Measurements from ENCODE around the gene CADM2. TPM values are rescaled to one million over a fixed set of nuclear protein-coding genes. Genes with fewer than 3 reads are reported as not detected.
A peak's percentile ranks its signal among the peaks of the same experiment; 100 is the strongest.
"Not testable (repeated sequence)": the region's sequence is repeated elsewhere in the genome, so short reads cannot be mapped to it uniquely, and the experiment has no call there.

CADM2 gene
- total RNA-seq (2022), result not detected in 2 replicates
- Bru-seq, nascent RNA, result percentile 7 among the genes with signal in this experiment
- percentile 6 among the genes with signal in this experiment for BruChase-seq, experiment 1, labeled RNA remaining after a 6-hour chase
- percentile 9 among the genes with signal in this experiment for BruChase-seq, experiment 2, labeled RNA remaining after a 2-hour chase
- long read RNA-seq, result 0 reads

DNA sequence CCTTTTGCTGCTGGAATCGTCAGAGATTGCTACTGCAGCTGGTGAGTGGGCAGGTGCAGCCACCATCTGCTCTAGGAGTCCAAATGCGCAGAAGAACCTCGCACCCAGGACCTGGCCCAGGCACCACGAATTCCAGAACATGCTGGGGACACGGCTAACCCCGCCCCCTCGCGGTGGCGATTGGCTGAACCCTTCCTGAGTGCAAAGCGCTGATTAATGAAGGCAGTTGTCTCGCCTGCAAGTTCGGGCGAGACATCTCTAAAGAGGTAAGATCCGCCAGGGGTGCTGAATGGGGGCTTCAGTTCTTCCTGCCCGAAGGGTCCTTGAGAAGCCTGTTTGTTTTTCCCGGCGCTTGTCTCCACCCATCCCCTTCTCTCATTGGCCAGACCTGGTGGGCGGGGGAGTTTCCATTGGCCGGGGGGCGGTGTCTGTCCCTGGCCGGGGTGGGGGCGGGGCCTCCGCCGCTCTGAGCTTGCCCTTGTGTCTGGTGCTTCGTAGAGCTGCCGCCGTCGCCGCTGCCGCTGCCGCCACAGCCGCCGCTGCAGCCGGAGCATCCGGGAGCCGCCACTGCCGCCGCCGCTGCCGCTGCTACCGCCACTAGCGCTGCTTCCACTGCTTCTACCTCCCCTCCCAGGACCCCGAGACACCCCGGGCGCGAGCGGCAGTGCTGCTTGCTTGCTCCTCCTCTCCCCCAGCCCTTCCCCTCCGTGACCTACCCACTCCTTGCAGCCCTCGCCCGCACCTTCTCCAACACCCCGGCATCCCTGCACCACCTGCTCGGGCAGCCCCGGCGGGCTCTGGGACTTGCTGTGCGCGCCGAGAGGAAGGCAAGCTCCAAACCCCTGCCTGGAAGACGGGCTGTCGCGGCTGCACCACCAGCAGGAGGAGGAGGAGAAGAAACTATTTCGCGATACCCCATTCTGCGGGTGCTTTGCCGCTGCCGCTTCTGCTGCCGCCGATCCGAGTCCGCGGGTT, at the start of gene CADM2:
Gene CADM2 (plus strand): TSS at position 495 of the 975 bp plus-strand sequence.
- POLR2A ChIA-PET, result no interaction called here
- Mint-ChIP-seq H3K4me1 (ENCODE audit: insufficient read depth, unreplicated experiment) (peaks cover 8% of the 10 kb centered on the region), H3K9me3 (ENCODE audit: unreplicated experiment) (no peaks in the 10 kb centered on the region), H3K27me3 (ENCODE audit: insufficient read depth, unreplicated experiment) (peaks cover 87% of the 10 kb centered on the region), H3K27ac (ENCODE audit: low read depth, unreplicated experiment) (no peak within 1 kb of the TSS), H3K4me3 (ENCODE audit: unreplicated experiment) (peak within 1 kb of the TSS; percentile 88), H3K36me3 (ENCODE audit: insufficient read depth, unreplicated experiment) (no peaks in the 10 kb centered on the region)
- TF ChIP-seq, protein P1, sequence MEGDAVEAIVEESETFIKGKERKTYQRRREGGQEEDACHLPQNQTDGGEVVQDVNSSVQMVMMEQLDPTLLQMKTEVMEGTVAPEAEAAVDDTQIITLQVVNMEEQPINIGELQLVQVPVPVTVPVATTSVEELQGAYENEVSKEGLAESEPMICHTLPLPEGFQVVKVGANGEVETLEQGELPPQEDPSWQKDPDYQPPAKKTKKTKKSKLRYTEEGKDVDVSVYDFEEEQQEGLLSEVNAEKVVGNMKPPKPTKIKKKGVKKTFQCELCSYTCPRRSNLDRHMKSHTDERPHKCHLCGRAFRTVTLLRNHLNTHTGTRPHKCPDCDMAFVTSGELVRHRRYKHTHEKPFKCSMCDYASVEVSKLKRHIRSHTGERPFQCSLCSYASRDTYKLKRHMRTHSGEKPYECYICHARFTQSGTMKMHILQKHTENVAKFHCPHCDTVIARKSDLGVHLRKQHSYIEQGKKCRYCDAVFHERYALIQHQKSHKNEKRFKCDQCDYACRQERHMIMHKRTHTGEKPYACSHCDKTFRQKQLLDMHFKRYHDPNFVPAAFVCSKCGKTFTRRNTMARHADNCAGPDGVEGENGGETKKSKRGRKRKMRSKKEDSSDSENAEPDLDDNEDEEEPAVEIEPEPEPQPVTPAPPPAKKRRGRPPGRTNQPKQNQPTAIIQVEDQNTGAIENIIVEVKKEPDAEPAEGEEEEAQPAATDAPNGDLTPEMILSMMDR (IDR thresholded peaks at IDR 0.05; ENCODE audit: unreplicated experiment), result peak; percentile 23
- no TSS peak for BruUV-seq (replicated peaks)
- CTCF ChIA-PET, result interaction anchor here (0.7 to 1.9 kb wide), 2 partner anchors 37 to 411 kb away, joined by 3 to 8 read pairs; no protein-coding TSS in a partner anchor
- DNase-seq (ENCODE audit: unreplicated experiment), result peak; percentile 90
- intact Hi-C loops (cut with micrococcal nuclease), result loop anchor here (10.0 kb wide), 1 partner anchor 414 kb away; no protein-coding TSS in a partner anchor

DNA sequence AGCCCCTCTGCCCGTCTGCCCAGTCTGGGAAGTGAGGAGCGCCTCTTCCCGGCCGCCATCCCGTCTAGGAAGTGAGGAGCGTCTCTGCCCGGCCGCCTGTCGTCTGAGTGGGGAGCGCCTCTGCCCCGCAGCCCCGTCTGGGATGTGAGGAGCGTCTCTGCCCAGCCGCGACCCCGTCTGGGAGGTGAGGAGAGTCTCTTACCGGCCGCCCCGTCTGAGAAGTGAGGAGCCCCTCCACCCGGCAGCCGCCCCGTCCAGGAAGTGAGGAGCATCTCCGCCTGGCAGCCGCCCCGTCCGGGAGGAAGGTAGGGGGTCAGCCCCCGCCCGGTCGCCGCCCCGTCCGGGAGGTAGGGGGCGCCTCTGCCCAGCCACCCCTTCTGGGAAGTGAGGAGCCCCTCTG, 40.2 kb upstream of the CADM2 start:
- DNase-seq (ENCODE audit: unreplicated experiment); CTCF ChIA-PET; intact Hi-C loops (cut with micrococcal nuclease); H3K27me3 Mint-ChIP-seq (ENCODE audit: insufficient read depth, unreplicated experiment); POLR2A ChIA-PET; H3K36me3 Mint-ChIP-seq (ENCODE audit: insufficient read depth, unreplicated experiment); H3K27ac Mint-ChIP-seq (ENCODE audit: low read depth, unreplicated experiment); BruUV-seq (replicated peaks); H3K4me3 Mint-ChIP-seq (ENCODE audit: unreplicated experiment); H3K4me1 Mint-ChIP-seq (ENCODE audit: insufficient read depth, unreplicated experiment): not testable (repeated sequence)
- peaks cover 19% of the 10 kb centered on the region for H3K9me3 Mint-ChIP-seq (ENCODE audit: unreplicated experiment)

DNA sequence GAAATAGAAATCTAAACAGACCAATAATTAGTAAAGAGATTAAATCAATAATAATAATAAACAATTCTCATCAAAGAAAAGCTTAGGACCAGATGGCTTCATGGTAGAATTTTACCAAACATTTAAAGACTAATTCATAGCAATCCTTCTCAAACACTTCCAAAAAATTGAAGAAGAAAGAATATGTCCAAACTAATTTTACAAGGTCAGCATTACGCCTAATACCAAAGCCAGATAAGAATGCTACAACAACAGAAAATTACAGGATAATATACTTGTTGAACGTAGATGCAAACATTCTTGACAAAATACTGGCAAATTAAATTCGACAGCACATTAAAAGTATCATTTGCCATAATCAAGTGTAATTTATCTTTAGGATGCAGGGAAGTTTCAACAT, 36.1 kb upstream of the CADM2 start:
- TF ChIP-seq, protein P1 (IDR thresholded peaks at IDR 0.05; ENCODE audit: unreplicated experiment), result no peak
- BruUV-seq (replicated peaks), result no TSS peak
- ChIA-PET CTCF (no interaction called here), POLR2A (no interaction called here)
- peaks cover 17% of the 10 kb centered on the region for H3K9me3 Mint-ChIP-seq (ENCODE audit: unreplicated experiment)
- H3K27ac Mint-ChIP-seq (ENCODE audit: low read depth, unreplicated experiment), result no peak overlapping the region
- intact Hi-C loops (cut with micrococcal nuclease), result no loop called here
- H3K36me3 Mint-ChIP-seq (ENCODE audit: insufficient read depth, unreplicated experiment), result no peaks in the 10 kb centered on the region
- H3K4me1 Mint-ChIP-seq (ENCODE audit: insufficient read depth, unreplicated experiment), result no peaks in the 10 kb centered on the region
- H3K27me3 Mint-ChIP-seq (ENCODE audit: insufficient read depth, unreplicated experiment), result no peaks in the 10 kb centered on the region
- DNase-seq (ENCODE audit: unreplicated experiment), result no peak
- H3K4me3 Mint-ChIP-seq (ENCODE audit: unreplicated experiment), result no peak overlapping the region

DNA sequence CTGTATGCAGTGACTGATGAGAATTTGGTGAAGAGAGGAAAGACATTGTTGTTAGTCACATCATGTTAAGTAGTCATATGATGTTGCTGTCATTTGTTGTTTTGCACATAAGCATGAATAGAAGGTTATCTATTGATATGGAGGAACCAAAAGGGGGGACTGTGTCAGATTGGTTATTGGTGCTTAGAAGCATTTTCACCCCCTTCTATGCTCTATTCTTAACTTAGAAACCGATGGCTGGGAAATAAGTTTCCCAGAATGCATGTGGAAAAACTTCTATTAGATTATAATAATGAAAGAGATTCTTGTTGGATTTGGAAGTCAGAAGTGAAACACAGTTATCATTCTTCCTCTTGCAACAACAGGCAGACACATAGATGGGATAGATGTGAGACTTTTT, 33.2 kb upstream of the CADM2 start:
- intact Hi-C loops (cut with micrococcal nuclease), result no loop called here
- no peaks in the 10 kb centered on the region for H3K36me3 Mint-ChIP-seq (ENCODE audit: insufficient read depth, unreplicated experiment)
- no peak overlapping the region for H3K4me3 Mint-ChIP-seq (ENCODE audit: unreplicated experiment)
- ChIA-PET POLR2A (no interaction called here), CTCF (no interaction called here)
- TF ChIP-seq, protein P1 (IDR thresholded peaks at IDR 0.05; ENCODE audit: unreplicated experiment), result no peak
- DNase-seq (ENCODE audit: unreplicated experiment), result no peak
- H3K4me1 Mint-ChIP-seq (ENCODE audit: insufficient read depth, unreplicated experiment), result no peaks in the 10 kb centered on the region
- H3K27me3 Mint-ChIP-seq (ENCODE audit: insufficient read depth, unreplicated experiment), result no peaks in the 10 kb centered on the region
- H3K27ac Mint-ChIP-seq (ENCODE audit: low read depth, unreplicated experiment), result no peak overlapping the region
- no TSS peak for BruUV-seq (replicated peaks)
- H3K9me3 Mint-ChIP-seq (ENCODE audit: unreplicated experiment), result peaks cover 13% of the 10 kb centered on the region

Data from MCF 10A (cell line).